Measurements from ENCODE around the gene JAG1.

GRCh38 chr20:10609770-10610169 lies 64.0 kb downstream of the JAG1 start:
- TF ChIP-seq CTCF (IDR thresholded peaks at IDR 0.05; ENCODE audit: insufficient read depth, low read length, poor library complexity, severe bottlenecking): no peak
- no peak for TF ChIP-seq EZH2phosphoT487 (conservative IDR thresholded peaks at IDR 0.05; ENCODE audit: low read length)

All from SU-DHL-6 (cell line).